GM19468 (cell line): Measurements from ENCODE around the gene NRAS.

Experiments
- ATAC-seq: cut with Tn5 transposase; IDR thresholded peaks from one replicate; pipeline ENCODE4 v1.9.1; 2021; ENCODE audit warnings: mild to moderate bottlenecking, moderate library complexity, moderate number of reproducible peaks; ENCODE audit not compliant: unreplicated experiment; ENCODE audit errors: extremely low read depth

Gene NRAS

DNA sequence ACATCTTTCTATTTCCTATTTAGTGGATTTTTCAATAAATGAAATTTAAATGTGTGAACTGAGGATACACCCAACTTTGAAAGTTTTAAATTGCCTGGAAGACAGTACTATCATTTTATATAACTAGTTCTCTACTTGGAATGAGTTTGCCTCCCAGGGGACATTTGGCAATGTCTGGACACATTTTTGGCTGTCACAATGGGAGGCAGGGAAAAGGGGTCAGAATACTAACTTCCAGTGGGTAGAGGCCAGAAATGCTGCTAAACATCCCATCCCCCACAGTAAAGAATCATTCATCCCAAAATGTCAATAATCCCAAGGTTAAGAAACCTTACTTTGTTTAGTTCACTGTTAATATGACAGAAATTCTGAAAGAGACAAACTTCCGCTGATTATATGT is 13.2 kb upstream of the NRAS start:
- ATAC-seq: no peak

DNA sequence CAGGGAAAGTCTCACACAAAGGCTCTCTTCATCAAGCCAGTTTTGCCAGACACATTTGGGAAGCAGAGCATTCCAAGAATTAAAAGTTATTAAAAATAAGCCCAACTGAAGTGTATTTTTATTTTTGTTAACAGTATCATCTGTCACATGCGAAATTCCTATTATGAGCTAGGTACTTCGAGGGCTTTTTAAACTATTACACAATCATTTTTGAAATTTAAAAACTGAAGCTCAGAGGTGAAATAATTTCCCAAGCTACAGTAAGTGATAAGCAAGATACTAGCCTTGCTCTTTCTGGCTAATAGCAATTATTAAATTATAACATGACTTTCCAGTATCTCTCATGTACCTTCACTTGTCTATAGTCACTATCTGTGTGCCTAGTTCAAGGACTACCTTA is 12.0 kb upstream of the NRAS start:
- no peak for ATAC-seq

DNA sequence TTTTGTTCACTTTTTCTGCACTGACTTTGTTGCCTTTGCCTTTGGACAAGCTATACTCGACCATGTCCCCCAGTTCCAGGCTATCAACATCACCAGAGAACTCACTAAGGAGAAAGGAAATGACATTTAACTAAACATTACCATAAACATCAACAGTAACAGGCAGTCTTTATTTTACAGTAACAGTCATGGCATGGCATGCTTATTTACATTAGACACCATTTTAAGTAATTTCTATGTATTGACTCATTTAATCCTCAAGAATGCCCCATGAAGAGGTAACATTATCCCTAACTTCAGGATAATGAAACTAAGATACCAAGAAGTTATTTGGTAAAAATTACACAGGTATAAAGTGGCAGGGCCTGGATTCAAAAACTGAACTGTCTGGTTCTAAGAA is 8.7 kb upstream of the NRAS start:
- no peak for ATAC-seq

DNA sequence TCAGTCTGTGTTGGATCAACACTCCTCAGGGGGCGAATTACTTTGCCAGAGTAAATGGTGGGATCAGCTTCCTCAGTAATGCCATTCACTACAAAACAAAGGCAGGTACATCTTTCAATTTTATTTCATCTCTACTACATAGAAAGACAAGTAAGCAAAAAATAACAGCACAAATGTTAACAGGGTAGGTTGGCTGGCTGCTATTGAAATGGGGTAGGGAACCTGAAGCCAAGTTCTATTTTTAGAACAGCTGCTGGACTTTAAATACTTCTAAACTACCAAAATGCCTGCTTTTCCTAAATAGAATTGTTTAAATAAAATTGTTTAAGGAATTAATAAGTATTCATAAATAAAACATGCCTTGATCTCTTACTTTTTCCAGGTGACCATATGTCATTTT is 7.3 kb upstream of the NRAS start:
- no peak for ATAC-seq

DNA sequence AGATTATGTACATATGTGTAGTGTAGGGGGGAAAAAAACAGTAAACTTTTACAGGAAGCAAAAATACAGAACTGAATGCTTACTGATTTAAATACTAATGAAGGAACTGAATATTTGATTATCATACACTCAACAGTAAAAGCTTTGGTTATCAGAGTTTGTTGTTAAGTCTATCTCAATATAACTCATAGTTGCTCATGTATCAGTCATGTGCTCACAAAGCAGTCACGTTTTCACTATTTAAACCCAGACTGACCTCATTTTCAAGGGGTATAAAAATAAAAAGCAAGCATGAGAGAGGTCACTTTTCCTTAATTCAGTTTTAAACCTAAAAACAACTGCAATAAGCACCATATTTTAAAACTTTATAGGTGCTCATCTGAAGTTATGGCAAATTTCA is 6.9 kb upstream of the NRAS start:
- ATAC-seq: no peak

DNA sequence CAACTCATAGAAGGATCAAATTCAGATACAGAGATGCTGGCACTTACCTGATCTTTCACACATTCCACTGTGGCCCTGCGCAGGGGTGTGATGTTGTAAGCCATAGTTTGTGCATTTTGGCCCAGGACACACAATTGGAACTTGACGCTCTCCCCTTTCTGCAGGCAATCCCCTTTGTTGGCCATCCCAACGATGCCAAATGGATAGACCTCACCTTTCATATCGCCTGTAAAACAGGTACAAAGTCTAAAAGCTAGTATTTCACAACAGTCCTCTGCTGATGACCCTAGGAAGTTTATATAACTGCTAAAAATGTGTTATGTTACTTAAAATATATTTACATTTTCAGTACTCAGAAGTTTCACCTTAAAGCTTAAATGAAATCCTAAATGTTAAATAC is 3.9 kb upstream of the NRAS start:
- ATAC-seq: no peak

DNA sequence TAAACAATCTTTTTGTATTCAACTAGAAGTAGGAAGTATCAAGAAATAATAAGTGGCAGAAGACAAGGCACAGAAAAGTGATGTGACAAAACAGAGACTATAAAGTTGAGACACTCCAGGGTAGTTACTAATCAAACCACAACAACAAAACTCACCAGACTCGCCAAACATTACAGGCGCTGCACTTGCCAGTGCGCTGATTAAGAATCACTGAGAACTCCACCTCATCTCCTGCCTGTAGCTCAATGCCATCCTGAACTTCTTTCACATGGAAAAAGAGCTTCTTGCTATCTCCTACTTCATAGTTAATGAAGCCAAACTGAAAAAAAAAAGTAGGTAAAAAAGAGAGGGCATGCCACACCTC is 2.8 kb upstream of the NRAS start:
- ATAC-seq: no peak

DNA sequence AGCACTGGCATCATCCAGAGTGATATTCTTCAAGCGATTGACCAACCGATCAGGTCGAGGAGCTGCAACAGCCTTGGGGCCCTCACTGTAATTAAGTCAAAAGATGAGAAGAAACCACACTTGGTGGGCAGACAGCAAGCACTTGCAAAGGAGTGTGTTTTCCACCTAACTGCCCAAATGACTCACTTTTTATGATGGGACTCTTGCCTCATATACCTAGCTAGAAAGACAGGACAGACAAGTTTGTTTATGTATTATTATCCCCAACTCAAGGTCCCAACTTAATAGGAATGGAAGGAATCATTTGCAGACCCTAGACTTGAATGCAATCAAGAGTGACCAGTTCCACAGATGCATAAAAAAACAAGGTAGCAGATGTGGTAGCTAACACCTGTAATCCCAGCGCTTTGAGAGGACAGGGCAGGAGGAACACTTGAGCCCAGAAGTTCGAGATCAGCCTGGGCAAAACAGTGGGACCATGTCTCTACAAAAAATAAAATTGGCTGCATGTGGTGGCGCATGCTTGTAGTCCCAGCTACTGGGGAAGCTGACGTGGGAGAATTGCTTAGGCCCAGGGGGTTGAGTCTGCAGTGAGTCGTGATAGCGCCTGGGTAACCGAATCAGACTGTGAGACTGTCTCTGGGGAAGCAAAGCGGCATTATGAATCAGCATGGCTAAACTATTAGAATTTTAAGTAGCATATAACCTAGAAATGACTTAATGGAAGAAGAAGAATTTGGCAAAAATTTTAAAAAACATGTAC is 2.3 kb upstream of the NRAS start:
- no peak for ATAC-seq

DNA sequence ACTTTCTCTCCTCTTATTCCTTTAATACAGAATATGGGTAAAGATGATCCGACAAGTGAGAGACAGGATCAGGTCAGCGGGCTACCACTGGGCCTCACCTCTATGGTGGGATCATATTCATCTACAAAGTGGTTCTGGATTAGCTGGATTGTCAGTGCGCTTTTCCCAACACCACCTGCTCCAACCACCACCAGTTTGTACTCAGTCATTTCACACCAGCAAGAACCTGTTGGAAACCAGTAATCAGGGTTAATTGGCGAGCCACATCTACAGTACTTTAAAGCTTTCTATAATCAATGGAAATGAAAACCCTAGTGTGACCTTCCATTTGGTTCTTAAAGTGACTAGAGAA is 643 bp downstream of the NRAS start:
- no peak for ATAC-seq

DNA sequence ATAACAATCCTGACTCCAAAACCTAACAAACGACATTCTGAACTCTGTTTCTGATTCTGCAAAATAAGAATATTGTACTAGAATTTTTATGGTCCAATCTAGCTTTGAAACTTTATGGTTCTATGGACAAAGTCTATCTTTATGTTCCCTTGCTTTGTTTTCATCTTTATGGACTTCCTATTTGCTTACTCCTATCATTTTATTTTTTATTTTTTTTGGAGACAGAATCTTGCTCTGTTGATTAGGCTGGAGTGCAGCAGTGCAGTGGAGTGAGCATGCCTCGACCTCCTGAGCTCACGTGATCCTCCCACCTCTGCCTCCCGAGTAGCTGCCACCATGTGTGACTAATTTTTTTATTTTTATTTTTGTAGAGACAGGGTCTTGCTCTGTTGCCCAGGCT is 3.6 kb downstream of the NRAS start:
- no peak for ATAC-seq

DNA sequence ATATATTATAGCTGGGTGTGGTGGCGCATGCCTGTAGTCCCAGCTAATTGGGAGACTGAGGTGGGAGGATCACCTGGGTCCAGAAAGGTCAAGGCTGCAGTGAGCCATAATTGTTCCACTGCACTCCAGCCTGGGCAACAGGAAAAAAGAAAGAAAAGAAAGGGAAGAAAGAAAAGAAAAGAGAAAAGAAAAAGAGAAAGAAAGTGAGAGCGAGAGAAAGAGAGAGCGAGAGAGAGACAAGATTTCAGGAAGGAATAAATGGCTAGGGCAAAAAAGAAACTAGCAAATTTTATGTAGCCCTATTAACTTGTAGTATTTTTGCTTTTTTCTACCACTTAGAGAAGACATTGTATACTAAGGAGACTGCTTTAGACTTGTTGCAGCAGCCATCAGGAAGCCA is 6.2 kb downstream of the NRAS start:
- no peak for ATAC-seq

DNA sequence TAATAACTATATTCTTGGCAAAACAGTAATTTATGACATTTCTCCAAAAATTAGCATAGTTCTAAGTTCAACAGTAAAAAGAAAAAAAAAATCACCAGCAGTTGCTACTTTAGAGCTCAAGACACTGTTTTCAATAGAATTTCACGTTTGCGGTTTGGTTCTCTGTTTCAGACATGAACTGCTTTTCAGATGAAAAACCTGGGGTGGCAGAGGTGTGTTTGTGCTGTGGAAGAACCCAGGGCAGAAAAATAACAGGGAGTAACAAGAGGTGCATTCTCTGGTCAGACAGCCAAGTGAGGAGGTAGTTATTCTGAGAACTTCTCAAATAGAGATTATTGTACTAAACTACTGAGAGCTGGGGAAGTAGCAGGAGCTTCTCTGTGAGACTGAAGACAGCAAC is 9.0 kb downstream of the NRAS start:
- ATAC-seq: no peak

DNA sequence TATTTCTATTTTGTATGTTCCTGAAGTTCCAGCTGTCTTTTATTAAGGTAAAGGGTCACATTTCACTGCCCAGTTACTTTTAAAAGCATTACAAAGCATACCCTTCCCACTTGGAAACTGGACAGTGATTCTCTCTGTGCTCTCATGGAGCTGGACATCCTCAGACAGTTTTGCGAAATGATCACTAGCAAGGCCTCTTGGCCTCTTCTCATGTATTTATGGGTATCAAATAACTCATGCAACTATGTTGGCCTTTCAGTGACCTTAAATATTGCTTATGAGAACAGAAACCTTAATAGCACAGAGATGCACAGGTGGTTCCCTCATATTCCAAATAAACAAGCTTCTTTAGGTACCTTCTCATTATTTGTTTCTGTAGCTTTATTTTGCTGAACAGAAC is 13.3 kb downstream of the NRAS start:
- no peak for ATAC-seq

DNA sequence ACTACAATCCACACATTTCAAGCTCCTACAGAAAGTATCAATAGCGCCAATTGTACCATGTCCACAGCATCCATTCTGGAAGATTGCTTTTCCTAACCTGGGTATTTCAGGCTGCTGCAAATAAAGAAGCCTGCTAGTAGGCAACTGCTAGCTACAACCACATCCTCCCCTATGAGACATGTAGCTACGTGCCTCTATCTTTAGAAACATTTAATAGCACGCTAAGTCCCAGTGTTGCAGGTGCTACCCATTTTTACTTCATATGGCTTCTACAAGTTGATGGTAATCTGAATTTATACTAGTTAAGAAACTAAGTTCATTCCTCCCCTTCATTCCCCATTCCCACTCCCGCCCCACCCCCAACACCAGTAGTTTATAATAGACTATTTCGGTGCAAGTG is 13.8 kb downstream of the NRAS start:
- no peak for ATAC-seq

DNA sequence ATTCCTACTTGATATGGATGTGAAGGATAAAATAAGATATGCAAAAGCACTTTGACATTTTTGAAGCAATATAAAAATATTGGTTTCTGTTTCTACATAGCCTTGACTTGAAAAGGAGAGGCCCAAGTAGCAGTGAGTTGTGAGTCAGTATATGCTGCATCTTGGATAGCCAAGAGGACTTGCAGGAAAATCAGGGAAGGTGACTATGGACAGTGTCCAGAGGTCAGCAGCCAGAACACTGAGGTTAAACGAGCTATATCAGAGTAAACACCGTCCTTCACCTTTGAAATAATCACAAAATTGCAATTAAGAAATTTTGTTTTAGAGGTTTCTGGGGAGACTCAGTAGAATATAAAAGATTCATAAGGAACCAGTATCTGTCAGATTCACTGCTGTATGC is 14.6 kb downstream of the NRAS start:
- ATAC-seq: no peak

DNA sequence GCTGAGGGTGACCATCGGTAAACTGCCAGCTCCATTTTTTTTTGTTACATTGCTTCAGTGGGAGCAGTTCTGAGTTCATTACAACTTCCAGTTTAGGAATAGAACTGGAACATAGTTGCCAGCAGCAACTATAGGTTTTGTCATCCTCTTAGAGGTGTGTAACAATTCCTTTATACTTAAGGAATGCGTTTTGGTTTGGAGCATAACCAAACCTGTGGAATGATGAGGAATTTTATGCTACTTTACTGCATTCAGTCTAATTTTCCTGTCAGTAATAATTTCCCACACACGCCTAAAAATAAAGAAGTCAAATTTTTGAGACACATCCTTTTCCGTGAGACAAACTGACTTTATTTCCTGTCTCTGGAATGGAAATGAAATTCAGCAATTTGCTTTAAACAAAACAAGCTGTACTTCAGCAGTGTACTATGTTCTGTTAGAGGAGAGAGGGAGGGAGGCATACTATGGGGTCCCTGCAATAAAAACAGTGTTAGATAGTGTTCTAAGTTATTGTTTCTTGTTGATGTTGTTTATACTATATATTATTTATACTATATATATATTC is 16.5 kb downstream of the NRAS start:
- ATAC-seq: no peak

DNA sequence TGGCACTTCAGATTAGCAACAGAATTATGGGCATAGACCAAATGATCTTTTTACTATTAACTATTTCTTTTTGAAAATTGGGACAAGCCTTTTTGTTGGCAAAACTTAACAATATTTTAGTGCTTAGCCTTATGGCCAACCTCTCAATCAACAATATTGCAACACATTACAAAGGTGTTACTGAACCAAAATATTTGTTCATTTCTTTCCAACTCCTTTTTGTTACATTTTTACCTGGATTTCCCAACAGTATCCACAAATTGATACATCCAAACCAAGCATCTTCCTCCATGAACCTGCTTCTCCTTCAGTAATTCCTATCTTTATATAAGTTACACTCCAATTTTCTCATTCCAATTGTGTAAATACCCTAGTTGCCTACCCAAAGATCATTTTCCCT is 19.8 kb downstream of the NRAS start:
- ATAC-seq: no peak

DNA sequence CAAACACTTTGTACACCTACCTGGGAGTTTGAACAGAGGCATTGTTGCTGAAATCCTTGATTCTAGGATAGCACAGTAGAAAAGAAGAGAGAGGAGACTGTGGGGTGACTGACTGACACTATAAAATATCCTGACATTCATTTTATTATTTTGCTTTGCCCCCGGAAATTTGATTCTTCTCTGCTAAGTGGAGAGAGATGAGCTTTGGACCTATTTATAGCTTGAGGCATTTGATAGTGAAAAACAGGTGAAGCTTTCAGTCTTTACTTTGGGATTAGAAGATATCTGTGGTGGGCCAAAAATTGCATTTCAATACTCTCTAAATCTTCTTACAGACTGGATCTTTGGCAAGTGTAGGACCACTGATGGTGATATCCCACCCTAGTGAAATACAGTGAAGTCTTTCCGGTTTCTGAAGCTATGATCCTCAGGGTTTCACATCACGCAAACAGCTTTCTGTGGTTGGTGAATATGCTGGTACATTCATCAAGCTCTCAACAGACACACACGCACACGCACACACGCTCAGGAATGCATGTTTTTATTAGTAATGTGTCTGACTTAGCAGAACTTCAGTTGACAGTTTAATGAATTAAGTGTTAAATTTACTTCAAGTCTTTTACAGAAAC is 21.0 kb downstream of the NRAS start, which contains the start of gene AMPD1:
AMPD1 (minus strand) TSS at position 117 of the 629 bp plus-strand sequence; CDS start at position 42, 75 bp downstream.
- no peak for ATAC-seq

DNA sequence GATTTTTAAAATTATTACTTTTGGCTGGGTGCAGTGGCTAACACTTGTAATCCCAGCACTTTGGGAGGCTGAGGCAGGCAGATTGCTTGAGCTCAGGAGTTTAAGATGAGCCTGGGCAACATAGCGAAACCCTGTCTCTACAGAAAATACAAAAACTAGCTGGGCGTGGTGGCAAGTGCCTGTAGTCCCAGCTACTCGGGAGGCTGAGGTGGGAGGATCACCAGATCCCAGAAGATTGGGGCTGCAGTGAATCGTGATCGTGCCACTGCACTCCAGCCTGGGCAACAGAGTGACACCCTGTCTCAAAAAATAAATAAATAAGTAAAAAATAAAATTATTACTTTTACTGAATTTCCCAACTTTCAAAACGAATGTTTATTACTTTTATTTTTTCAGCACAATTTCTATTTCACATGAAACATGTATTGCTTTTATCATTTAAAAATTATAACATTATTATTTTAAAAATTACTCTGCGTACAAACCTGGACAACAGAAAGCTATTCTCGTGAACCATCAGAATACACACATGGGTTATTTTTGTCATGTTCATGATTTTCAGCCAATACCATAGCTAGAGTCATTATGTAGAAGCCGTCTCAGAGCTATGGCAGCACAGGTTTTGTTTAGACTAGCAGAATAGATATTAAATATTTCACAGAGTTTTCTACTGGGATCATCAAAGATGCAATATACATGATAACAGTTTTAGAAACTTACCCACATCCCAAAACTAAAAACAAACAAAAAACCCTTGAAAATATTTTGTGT is 21.8 kb downstream of the NRAS start:
- no peak for ATAC-seq

DNA sequence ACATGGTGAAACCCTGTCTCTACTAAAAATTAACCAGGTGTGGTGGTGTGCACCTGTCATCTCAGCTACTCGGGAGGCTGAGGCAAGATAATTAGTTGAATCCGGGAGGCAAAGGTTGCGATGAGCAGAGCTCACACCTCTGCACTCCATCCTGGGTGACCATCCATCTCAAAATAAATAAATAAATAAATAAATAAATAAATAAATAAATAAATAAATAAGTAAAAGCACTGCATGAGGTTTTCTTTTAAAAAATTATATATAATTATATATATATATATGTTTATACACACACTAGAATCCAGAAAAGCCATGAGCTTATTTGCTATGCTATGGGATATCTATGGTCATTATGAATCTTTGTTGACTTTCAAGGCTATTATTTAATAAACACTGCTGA is 23.6 kb downstream of the NRAS start:
- no peak for ATAC-seq

DNA sequence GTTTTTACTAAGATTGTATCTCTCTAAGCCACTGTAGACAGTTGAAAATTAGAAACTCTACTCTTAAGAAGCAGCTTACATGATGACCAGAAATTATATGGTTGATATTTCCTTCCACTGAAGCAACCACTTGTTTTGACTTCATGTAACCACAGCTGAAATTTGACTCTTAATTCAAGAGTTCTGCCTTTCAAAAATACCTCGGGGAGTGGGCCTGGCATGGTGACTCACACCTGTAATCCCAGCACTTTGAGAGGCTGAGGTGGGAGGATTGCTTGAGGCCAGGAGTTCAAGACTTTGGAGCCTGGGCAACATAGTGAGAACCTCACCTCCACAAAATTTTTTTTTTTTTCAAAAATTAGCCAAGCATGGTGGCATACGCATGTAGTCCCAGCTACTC is 25.5 kb downstream of the NRAS start:
- no peak for ATAC-seq
